ENCODE measurements around the gene TMEM69.

- TF ChIP-seq POLR2A (IDR thresholded peaks at IDR 0.05), result peak; percentile 9 to 85
- TF ChIP-seq EP300 (IDR thresholded peaks at IDR 0.05), result peak; percentile 9 to 94
Measured at GRCh38 chr1:45686288-45687013, 1.5 kb upstream of the TMEM69 start, which contains the start of gene GPBP1L1.

All from tibial nerve (tissue), 3 donors.